Measurements from ENCODE around the gene CACNB4.

CACNB4 gene

DNA sequence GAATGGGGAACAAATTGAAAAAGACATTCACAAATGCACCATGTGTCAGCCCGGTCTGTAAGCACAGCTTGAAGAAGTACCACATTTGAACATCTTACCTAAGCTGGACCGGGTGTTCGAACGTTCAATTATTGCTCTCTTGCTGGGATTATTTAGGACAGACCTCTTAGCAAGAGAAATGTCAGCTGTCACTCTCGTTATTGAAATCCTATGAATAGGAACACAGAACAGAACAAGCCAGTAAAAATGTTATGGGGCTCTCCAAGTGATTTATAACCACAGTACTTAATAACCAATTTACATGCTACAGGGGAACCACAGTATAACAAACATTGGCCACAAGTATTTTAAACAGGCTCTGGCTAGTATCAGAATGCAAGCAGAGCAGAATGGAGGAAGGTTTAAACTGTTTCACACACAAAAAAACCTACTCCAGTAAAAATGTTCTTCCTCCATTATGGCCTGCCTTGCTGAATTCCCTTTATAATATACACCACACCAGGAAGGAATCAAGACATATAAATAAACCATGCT, 238.2 kb downstream of the CACNB4 start:
- Histone ChIP-seq H3K9me2 (ENCODE audit: low read depth, low read length) (no peaks in the 10 kb centered on the region), H3K9me3 (ENCODE audit: low read length) (no peaks in the 10 kb centered on the region), H2AFZ (ENCODE audit: low read length) (no peak overlapping the region), H3K9ac (ENCODE audit: low read length) (no peak overlapping the region), H4K20me1 (ENCODE audit: insufficient read depth, low read length) (no peaks in the 10 kb centered on the region), H3K27me3 (ENCODE audit: insufficient read depth, low read length) (no peaks in the 10 kb centered on the region), H3K36me3 (ENCODE audit: insufficient read depth, low read length) (no peaks in the 10 kb centered on the region), H3K4me3 (ENCODE audit: low read depth, low read length, poor library complexity, severe bottlenecking) (no peak overlapping the region), H3K79me2 (ENCODE audit: insufficient read depth, low read length) (no peaks in the 10 kb centered on the region), H3K27ac (ENCODE audit: low read depth, low read length, poor library complexity, severe bottlenecking) (no peak overlapping the region), H3F3A (ENCODE audit: insufficient read depth, low read length) (no peaks in the 10 kb centered on the region), H3K4me2 (ENCODE audit: low read length) (no peak overlapping the region), H3K4me1 (ENCODE audit: insufficient read depth, low read length, severe bottlenecking) (no peaks in the 10 kb centered on the region)
- no peak for TF ChIP-seq EZH2 (IDR thresholded peaks at IDR 0.05; ENCODE audit: borderline replicate concordance, low read length)
- TF ChIP-seq, protein P1, sequence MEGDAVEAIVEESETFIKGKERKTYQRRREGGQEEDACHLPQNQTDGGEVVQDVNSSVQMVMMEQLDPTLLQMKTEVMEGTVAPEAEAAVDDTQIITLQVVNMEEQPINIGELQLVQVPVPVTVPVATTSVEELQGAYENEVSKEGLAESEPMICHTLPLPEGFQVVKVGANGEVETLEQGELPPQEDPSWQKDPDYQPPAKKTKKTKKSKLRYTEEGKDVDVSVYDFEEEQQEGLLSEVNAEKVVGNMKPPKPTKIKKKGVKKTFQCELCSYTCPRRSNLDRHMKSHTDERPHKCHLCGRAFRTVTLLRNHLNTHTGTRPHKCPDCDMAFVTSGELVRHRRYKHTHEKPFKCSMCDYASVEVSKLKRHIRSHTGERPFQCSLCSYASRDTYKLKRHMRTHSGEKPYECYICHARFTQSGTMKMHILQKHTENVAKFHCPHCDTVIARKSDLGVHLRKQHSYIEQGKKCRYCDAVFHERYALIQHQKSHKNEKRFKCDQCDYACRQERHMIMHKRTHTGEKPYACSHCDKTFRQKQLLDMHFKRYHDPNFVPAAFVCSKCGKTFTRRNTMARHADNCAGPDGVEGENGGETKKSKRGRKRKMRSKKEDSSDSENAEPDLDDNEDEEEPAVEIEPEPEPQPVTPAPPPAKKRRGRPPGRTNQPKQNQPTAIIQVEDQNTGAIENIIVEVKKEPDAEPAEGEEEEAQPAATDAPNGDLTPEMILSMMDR (IDR thresholded peaks at IDR 0.05; ENCODE audit: low read length): no peak

- Histone ChIP-seq H3K27me3 (ENCODE audit: insufficient read depth, low read length) (no peaks in the 10 kb centered on the region), H3K79me2 (ENCODE audit: insufficient read depth, low read length) (no peaks in the 10 kb centered on the region), H4K20me1 (ENCODE audit: insufficient read depth, low read length) (no peaks in the 10 kb centered on the region), H3K4me1 (ENCODE audit: insufficient read depth, low read length, severe bottlenecking) (peaks cover 4% of the 10 kb centered on the region), H3K9me3 (ENCODE audit: low read length) (no peaks in the 10 kb centered on the region), H3K4me3 (ENCODE audit: low read depth, low read length, poor library complexity, severe bottlenecking) (no peak overlapping the region), H3K9ac (ENCODE audit: low read length) (no peak overlapping the region), H3K27ac (ENCODE audit: low read depth, low read length, poor library complexity, severe bottlenecking) (no peak overlapping the region), H3K9me2 (ENCODE audit: low read depth, low read length) (no peaks in the 10 kb centered on the region), H3K36me3 (ENCODE audit: insufficient read depth, low read length) (no peaks in the 10 kb centered on the region), H2AFZ (ENCODE audit: low read length) (no peak overlapping the region), H3F3A (ENCODE audit: insufficient read depth, low read length) (no peaks in the 10 kb centered on the region), H3K4me2 (ENCODE audit: low read length) (no peak overlapping the region)
- TF ChIP-seq EZH2 (IDR thresholded peaks at IDR 0.05; ENCODE audit: borderline replicate concordance, low read length): no peak
- TF ChIP-seq, protein P1 (IDR thresholded peaks at IDR 0.05; ENCODE audit: low read length): no peak
Observed at GRCh38 chr2:151860210-151860609, 238.6 kb downstream of the CACNB4 start.

DNA sequence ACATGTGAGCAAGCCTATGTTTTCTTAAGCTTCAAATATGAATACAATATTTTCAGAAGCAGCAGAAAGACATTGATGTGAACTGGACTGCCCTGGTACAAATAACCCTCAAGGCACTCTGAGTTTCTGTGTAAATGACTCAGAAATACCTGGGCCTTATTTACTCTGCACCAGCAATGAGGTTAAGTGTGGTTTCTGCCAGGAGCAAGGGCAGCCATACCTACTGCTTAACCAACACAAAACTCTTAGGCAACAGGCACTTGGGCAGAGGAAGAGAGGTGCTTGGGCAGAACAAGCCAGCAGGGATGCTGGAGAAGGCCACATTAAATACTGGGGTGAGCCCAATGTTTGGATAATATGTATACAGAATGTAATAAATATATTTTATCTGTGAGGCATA, 241.2 kb downstream of the CACNB4 start:
- Histone ChIP-seq H3K9me3 (ENCODE audit: low read length) (no peaks in the 10 kb centered on the region), H3K36me3 (ENCODE audit: insufficient read depth, low read length) (no peaks in the 10 kb centered on the region), H3K27ac (ENCODE audit: low read depth, low read length, poor library complexity, severe bottlenecking) (no peak overlapping the region), H3K9ac (ENCODE audit: low read length) (no peak overlapping the region), H3K4me3 (ENCODE audit: low read depth, low read length, poor library complexity, severe bottlenecking) (no peak overlapping the region), H3K4me1 (ENCODE audit: insufficient read depth, low read length, severe bottlenecking) (peaks cover 9% of the 10 kb centered on the region), H3F3A (ENCODE audit: insufficient read depth, low read length) (no peaks in the 10 kb centered on the region), H2AFZ (ENCODE audit: low read length) (no peak overlapping the region), H3K9me2 (ENCODE audit: low read depth, low read length) (no peaks in the 10 kb centered on the region), H3K27me3 (ENCODE audit: insufficient read depth, low read length) (no peaks in the 10 kb centered on the region), H3K79me2 (ENCODE audit: insufficient read depth, low read length) (no peaks in the 10 kb centered on the region), H4K20me1 (ENCODE audit: insufficient read depth, low read length) (no peaks in the 10 kb centered on the region), H3K4me2 (ENCODE audit: low read length) (no peak overlapping the region)
- TF ChIP-seq, protein P1 (IDR thresholded peaks at IDR 0.05; ENCODE audit: low read length): no peak
- TF ChIP-seq EZH2 (IDR thresholded peaks at IDR 0.05; ENCODE audit: borderline replicate concordance, low read length): no peak
